Measurements from ENCODE around the gene AMY1A.
"Not testable (repeated sequence)": the region's sequence is repeated elsewhere in the genome, so short reads cannot be mapped to it uniquely, and the experiment has no call there.

GRCh38 chr1:103655460-103655859 is at the start of gene AMY1A:
- not testable (repeated sequence) for TF ChIP-seq CTCF (IDR thresholded peaks at IDR 0.05 in 4 of 5, conservative IDR thresholded peaks at IDR 0.05 in 1 of 5); POLR2A (IDR thresholded peaks at IDR 0.05)

All from gastrocnemius medialis (tissue), 4 donors.